CD14-positive monocyte (primary cell): ENCODE measurements around the gene BOD1. TPM values are rescaled to one million over a fixed set of nuclear protein-coding genes. Genes with fewer than 3 reads are reported as not detected.

Source experiments
- DNase-seq, 3 donors: peaks; one replicate each; pipeline ENCODE4 v3.0.0-alpha.2; 2011 to 2022
- H2AFZ ChIP-seq: 2 replicates; pipeline ENCODE4 v1.6.0; 2012; ENCODE audit warnings: mild to moderate bottlenecking, low read depth, low read length, inconsistent platforms; ENCODE audit not compliant: insufficient read depth, poor library complexity, severe bottlenecking
- H3K27ac ChIP-seq, 2 donors: 1 replicate in 1 of 2; 2 replicates in 1 of 2; pipeline ENCODE4 v1.5.1; 2012 to 2013; ENCODE audit warnings: low read length in 2 of 2, control low read depth in 1 of 2, inconsistent platforms in 1 of 2, low read depth in 1 of 2, mild to moderate bottlenecking in 1 of 2
- H3K27me3 ChIP-seq, 2 donors: one replicate each; pipeline versions ENCODE4 v1.6.0 to v1.6.1; 2011 to 2013; ENCODE audit warnings: low read length in 2 of 2; ENCODE audit not compliant: control insufficient read depth in 2 of 2, insufficient read depth in 2 of 2
- H3K36me3 ChIP-seq, 2 donors: replicated peaks in 1 of 2; 1 replicate in 1 of 2; 2 replicates in 1 of 2; pipeline versions ENCODE4 v1.5.1 to v1.6.1; 2012 to 2013; ENCODE audit warnings: low read length in 2 of 2, control low read depth in 1 of 2, inconsistent platforms in 1 of 2, mild to moderate bottlenecking in 1 of 2; ENCODE audit not compliant: insufficient read depth in 2 of 2, control insufficient read depth in 1 of 2
- H3K4me1 ChIP-seq, 2 donors: 1 replicate in 1 of 2; 2 replicates in 1 of 2; pipeline versions ENCODE4 v1.5.1 to v1.6.1; 2012 to 2013; ENCODE audit warnings: low read length in 2 of 2, control low read depth in 1 of 2, inconsistent platforms in 1 of 2, mild to moderate bottlenecking in 1 of 2, moderate library complexity in 1 of 2; ENCODE audit not compliant: insufficient read depth in 2 of 2, control insufficient read depth in 1 of 2
- H3K4me2 ChIP-seq: replicated peaks from 2 replicates; pipeline ENCODE3; 2012; ENCODE audit warnings: low read length, moderate library complexity, mild to moderate bottlenecking; ENCODE audit not compliant: poor library complexity, severe bottlenecking; ENCODE audit errors: extremely low read depth
- H3K4me3 ChIP-seq, 3 experiments: fragments of 200-600 bp in 1 of 3; sonication (generic) in 1 of 3; replicated peaks in 1 of 3; 1 replicate in 2 of 3; 2 replicates in 1 of 3; pipeline ENCODE4 v1.5.1; 2011 to 2013; ENCODE audit warnings: low read length in 3 of 3, mild to moderate bottlenecking in 3 of 3, control low read depth in 2 of 3, low read depth in 2 of 3, inconsistent platforms in 1 of 3, moderate library complexity in 1 of 3
- H3K79me2 ChIP-seq: 2 replicates; pipeline ENCODE4 v1.6.0; 2012; ENCODE audit warnings: mild to moderate bottlenecking, control low read depth, inconsistent platforms, low read length, moderate library complexity; ENCODE audit not compliant: insufficient read depth
- H3K9ac ChIP-seq: 2 replicates; pipeline ENCODE4 v1.6.0; 2017; ENCODE audit warnings: low read length, mild to moderate bottlenecking; ENCODE audit not compliant: insufficient read depth, poor library complexity, severe bottlenecking
- H3K9me3 ChIP-seq, 2 donors: replicated peaks in 1 of 2; 1 replicate in 1 of 2; 2 replicates in 1 of 2; pipeline versions ENCODE4 v1.5.1 to v1.6.1; 2012 to 2013; ENCODE audit warnings: low read length in 2 of 2, control low read depth in 1 of 2; ENCODE audit not compliant: control insufficient read depth in 1 of 2, insufficient read depth in 1 of 2
- H4K20me1 ChIP-seq: 2 replicates; pipeline ENCODE4 v1.6.0; 2012; ENCODE audit warnings: mild to moderate bottlenecking, low read length, control low read depth, moderate library complexity; ENCODE audit not compliant: insufficient read depth
- H3K27ac Mint-ChIP-seq, 7 donors: one replicate each; pipeline ENCODE4 v1.8.0; 2020; ENCODE audit warnings: mild to moderate bottlenecking in 7 of 7, mixed read lengths in 7 of 7, moderate library complexity in 6 of 7, inconsistent platforms in 2 of 7
- H3K27me3 Mint-ChIP-seq, 3 donors: one replicate each; pipeline ENCODE4 v1.8.0; 2021 to 2022; ENCODE audit warnings: low read depth in 3 of 3, mild to moderate bottlenecking in 3 of 3, mixed read lengths in 3 of 3, moderate library complexity in 3 of 3, inconsistent platforms in 1 of 3
- H3K36me3 Mint-ChIP-seq, 2 donors: one replicate each; pipeline ENCODE4 v1.8.0; 2020; ENCODE audit warnings: mixed read lengths in 2 of 2, inconsistent platforms in 1 of 2, mild to moderate bottlenecking in 1 of 2
- H3K4me1 Mint-ChIP-seq: one replicate; pipeline ENCODE4 v1.8.0; 2020; ENCODE audit warnings: mild to moderate bottlenecking, mixed read lengths
- H3K4me3 Mint-ChIP-seq, 2 donors: one replicate each; pipeline ENCODE4 v1.8.0; 2020; ENCODE audit warnings: mild to moderate bottlenecking in 2 of 2, mixed read lengths in 2 of 2, moderate library complexity in 1 of 2
- H3K9me3 Mint-ChIP-seq, 7 donors: one replicate each; pipeline ENCODE4 v1.8.0; 2020 to 2022; ENCODE audit warnings: mixed read lengths in 7 of 7, mild to moderate bottlenecking in 6 of 7, moderate library complexity in 6 of 7, inconsistent platforms in 2 of 7
- CTCF ChIP-seq: fragments of 200-600 bp; IDR thresholded peaks from one replicate; pipeline ENCODE4 v1.8.0; 2022; ENCODE audit warnings: antibody characterized with exemption, mild to moderate bottlenecking
- WGBS: methylation state at CpG from one replicate; pipeline ENCODE4 v1.1.5; 2013; ENCODE audit warnings: missing lambda C conversion rate; ENCODE audit not compliant: insufficient coverage; 5-methylcytosine and 5-hydroxymethylcytosine counted together
- intact Hi-C, 2 donors: fragments of 100-400 bp; cut with micrococcal nuclease; formaldehyde crosslinking; loops; one replicate each; pipeline versions ENCODE4 v1.15.0 to v1.15.1; 2023
- polyA plus RNA-seq, 3 donors: library from polyadenylated mRNA; depleted of rRNA in 1 of 3; unstranded in 2 of 3; stranded (reverse) in 1 of 3; fragments of 300-500 nt in 2 of 3; fragments of >200 nt in 1 of 3; fragmentation: Illumina TruSeq in 2 of 3; gene quantifications; 1 replicate in 2 of 3; 2 replicates in 1 of 3; pipeline ENCODE4 v1.2.3, GENCODE V29; 2012 to 2021

BOD1 gene
- polyA plus RNA-seq, 3 donors = 4.5 to 11.3 (median 5.8) TPM

- peak overlapping the region in 4 of 7 donors; percentile 37 to 87 (median 86) for H3K27ac Mint-ChIP-seq
- peaks cover 13 to 16% of the 10 kb centered on the region in 2 donors for H3K4me1 ChIP-seq
- H4K20me1 ChIP-seq = no peaks in the 10 kb centered on the region
- no peak overlapping the region for H3K4me3 Mint-ChIP-seq
- peaks cover 10 to 12% of the 10 kb centered on the region in 2 donors for H3K9me3 ChIP-seq
- H3K27me3 Mint-ChIP-seq = no peaks in the 10 kb centered on the region
- intact Hi-C loops = no loop called here
- H3K79me2 ChIP-seq = no peaks in the 10 kb centered on the region
- H3K27ac ChIP-seq = no peak overlapping the region
- TF ChIP-seq CTCF = no peak
- H3K36me3 ChIP-seq = no peaks in the 10 kb centered on the region
- no peak overlapping the region for H2AFZ ChIP-seq
- no peak overlapping the region for H3K4me3 ChIP-seq
- no peaks in the 10 kb centered on the region for H3K27me3 ChIP-seq
- no peak for DNase-seq
- peaks cover 18% of the 10 kb centered on the region for H3K4me1 Mint-ChIP-seq
- H3K9ac ChIP-seq = no peak overlapping the region
- no peak overlapping the region for H3K4me2 ChIP-seq
- WGBS = 100% methylated on average over 8 of the region's 12 CpGs
- H3K36me3 Mint-ChIP-seq = peaks cover 2 to 3% of the 10 kb centered on the region in 2 donors
- H3K9me3 Mint-ChIP-seq = peaks cover 5 to 18% (median 13%) of the 10 kb centered on the region in 7 donors
Measured at GRCh38 chr5:173662581-173663351, 46.3 kb upstream of the BOD1 start.

- peaks cover 2 to 3% of the 10 kb centered on the region in 2 donors for H3K36me3 Mint-ChIP-seq
- 92% methylated on average over 7 of the region's 14 CpGs for WGBS
- H3K9me3 Mint-ChIP-seq = peaks cover 5 to 15% (median 13%) of the 10 kb centered on the region in 7 donors
- H2AFZ ChIP-seq = no peak overlapping the region
- no peak overlapping the region for H3K4me3 Mint-ChIP-seq
- intact Hi-C loops = no loop called here
- no peak overlapping the region for H3K4me2 ChIP-seq
- H3K36me3 ChIP-seq = no peaks in the 10 kb centered on the region
- H3K27me3 ChIP-seq = no peaks in the 10 kb centered on the region
- H3K27me3 Mint-ChIP-seq = no peaks in the 10 kb centered on the region
- H4K20me1 ChIP-seq = no peaks in the 10 kb centered on the region
- H3K79me2 ChIP-seq = no peaks in the 10 kb centered on the region
- peaks cover 13 to 16% of the 10 kb centered on the region in 2 donors for H3K4me1 ChIP-seq
- H3K4me1 Mint-ChIP-seq = peaks cover 21% of the 10 kb centered on the region
- no peak overlapping the region for H3K27ac ChIP-seq
- H3K4me3 ChIP-seq = no peak overlapping the region
- H3K9me3 ChIP-seq = peaks cover 10 to 12% of the 10 kb centered on the region in 2 donors
- H3K27ac Mint-ChIP-seq = peak overlapping the region in 1 of 7 donors; percentile 57
- no peak for DNase-seq
- no peak overlapping the region for H3K9ac ChIP-seq
- no peak for TF ChIP-seq CTCF
Measured at GRCh38 chr5:173660481-173661280, 44.2 kb upstream of the BOD1 start.
